GM18505 (cell line): ENCODE results near the gene RAPGEF1.

ENCODE experiments used
- ATAC-seq: cut with Tn5 transposase; IDR thresholded peaks from one replicate; pipeline ENCODE4 v1.9.1; 2021; ENCODE audit not compliant: unreplicated experiment
- POLR2A ChIP-seq: IDR thresholded peaks from 4 replicates; pipeline ENCODE4 v1.6.1; 2011; ENCODE audit warnings: borderline replicate concordance; ENCODE audit not compliant: insufficient read depth, insufficient read length; ENCODE audit errors: extremely low read depth

The RAPGEF1 gene

DNA sequence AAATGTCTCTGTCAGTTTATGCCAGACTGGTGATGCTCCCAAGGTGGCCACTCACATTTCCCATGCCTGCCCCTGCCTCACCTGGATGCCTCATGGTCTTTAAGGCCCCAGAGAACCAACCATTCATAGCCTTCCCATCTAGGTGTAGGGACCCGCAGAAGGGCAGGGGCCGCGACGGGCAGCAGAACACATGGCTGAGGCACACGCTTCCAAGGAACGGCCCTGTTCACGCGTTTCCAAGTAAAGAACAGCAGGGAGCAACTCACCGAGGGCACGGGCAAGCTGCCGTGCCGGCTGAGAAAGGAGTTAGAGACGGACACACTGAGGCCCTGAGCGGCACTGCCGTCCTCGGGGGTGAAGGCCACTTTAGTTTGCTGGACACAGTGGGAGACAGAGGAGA, 121.1 kb downstream of the RAPGEF1 start:
- ATAC-seq: no peak
- TF ChIP-seq POLR2A: no peak

- ATAC-seq: no peak
- no peak for TF ChIP-seq POLR2A
Measured at GRCh38 chr9:131618071-131618479, 121.8 kb downstream of the RAPGEF1 start.

DNA sequence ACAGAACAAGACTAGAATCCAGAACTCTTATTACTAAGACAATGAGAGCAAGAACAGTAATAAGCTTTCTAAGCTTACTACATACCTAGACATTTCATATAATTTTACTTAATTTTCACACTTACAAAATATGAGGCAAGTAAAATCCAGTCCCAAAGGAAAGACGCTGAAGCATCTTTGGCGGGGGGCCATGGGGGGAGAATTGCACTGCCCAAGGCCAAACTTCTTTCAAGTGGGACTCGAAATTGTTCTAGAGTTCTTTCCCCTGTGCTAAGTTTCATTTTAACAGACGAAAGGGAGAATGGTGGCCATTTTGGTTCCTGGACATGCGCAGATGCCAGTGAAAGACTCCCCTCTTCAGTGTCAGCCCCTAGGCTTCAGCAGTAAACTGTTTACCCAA, 122.3 kb downstream of the RAPGEF1 start:
- no peak for ATAC-seq
- TF ChIP-seq POLR2A: no peak

DNA sequence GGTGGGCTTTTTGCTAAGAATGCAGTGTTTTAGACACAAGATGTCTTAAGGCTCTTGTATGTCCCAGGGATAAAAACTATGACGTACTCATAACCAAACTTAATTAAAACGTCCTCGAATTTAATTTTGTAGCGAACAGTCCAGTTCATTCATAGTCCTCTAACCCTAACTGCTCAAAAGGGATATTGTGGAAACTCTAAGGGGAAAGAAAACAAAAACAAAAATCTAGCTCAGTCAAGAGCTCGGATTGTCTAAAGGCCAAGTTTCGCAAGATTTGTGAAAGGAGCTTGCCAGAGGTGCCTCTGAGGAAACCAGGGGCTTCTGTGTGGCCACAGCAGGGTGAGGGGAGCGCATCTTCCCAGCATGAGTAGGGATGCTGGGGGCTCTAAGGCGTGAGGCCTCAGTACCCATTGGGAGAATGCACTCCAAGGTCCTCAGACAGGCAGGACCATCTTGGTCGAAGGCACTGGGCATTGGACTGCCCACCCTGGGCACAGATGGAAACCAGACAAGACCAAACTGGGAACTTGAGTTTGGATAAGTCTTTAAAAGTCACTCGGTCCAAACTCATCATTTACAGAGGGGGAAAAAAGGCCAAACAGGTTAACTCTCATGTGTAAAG, 122.8 kb downstream of the RAPGEF1 start:
- no peak for ATAC-seq

GRCh38 chr9:131614340-131614915, 125.4 kb downstream of the RAPGEF1 start:
- TF ChIP-seq POLR2A: no peak
- ATAC-seq: no peak

More for the DNA sequence above, 122.8 kb downstream of the RAPGEF1 start:
- no peak for TF ChIP-seq POLR2A

DNA sequence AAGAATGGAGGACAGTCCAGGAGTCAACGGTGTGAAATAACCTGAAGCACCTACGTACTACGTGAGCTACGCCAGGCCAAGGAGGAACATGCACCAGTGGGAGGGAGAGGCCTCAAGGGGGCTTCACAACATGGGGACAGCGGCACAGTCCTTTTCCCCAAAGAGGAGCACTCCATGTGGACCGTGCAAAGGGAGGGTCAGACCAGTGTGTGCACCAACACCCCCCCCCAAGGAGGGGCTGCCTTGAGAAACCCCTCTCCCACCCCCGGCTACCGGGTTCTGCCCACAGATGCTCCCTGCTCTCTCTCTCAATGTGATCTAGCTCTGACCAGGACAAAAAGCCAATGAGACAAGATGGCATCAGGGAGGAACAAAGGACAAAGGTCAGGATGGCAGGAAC, 126.0 kb downstream of the RAPGEF1 start:
- no peak for TF ChIP-seq POLR2A
- ATAC-seq: no peak

- no peak for ATAC-seq
- TF ChIP-seq POLR2A: no peak
Measured at GRCh38 chr9:131612851-131613250, 127.0 kb downstream of the RAPGEF1 start.

GRCh38 chr9:131611586-131612315, 128.1 kb downstream of the RAPGEF1 start:
- no peak for ATAC-seq
- no peak for TF ChIP-seq POLR2A

- no peak for TF ChIP-seq POLR2A
- ATAC-seq: no peak
Measured at GRCh38 chr9:131610231-131610761, 129.6 kb downstream of the RAPGEF1 start.

GRCh38 chr9:131609099-131609830, 130.6 kb downstream of the RAPGEF1 start:
- no peak for TF ChIP-seq POLR2A

GRCh38 chr9:131608493-131609037, 131.3 kb downstream of the RAPGEF1 start:
- ATAC-seq: no peak
- TF ChIP-seq POLR2A: no peak

More at GRCh38 chr9:131609099-131609830, 130.6 kb downstream of the RAPGEF1 start:
- ATAC-seq: no peak

- no peak for TF ChIP-seq POLR2A
- ATAC-seq: no peak
Measured at GRCh38 chr9:131607591-131607990, 132.3 kb downstream of the RAPGEF1 start.
